ENCODE measurements around the gene MYL7. TPM values are rescaled to one million over a fixed set of nuclear protein-coding genes. Genes with fewer than 3 reads are reported as not detected.

The MYL7 gene
- total RNA-seq, result 1 to 10 TPM in 2 of 4 donors, not detected in 2; 1.7 TPM
- polyA plus RNA-seq, result under 1 TPM in 2 of 3 donors, not detected in 1; 0.15 to 0.23 TPM
- long read RNA-seq, donor 1, result 0 reads
- long read RNA-seq, donor 2, result 0 reads

- intact Hi-C loops (cut with DNase I), result no loop called here
- Histone ChIP-seq H3K27ac (no peak within 1 kb of the TSS), H3K4me1 (no peaks in the 10 kb centered on the region), H3K9me3 (no peaks in the 10 kb centered on the region), H3K4me3 (no peak within 1 kb of the TSS), H3K36me3 (ENCODE audit: insufficient read depth in 1 of 2, low read depth in 1 of 2) (no peaks in the 10 kb centered on the region), H3K27me3 (ENCODE audit: insufficient read depth in 3 of 3, low read length in 2 of 3) (peaks cover 0 to 14% (median 4%) of the 10 kb centered on the region in 3 donors)
- 57 to 70% (median 62%) methylated on average over 6 of the region's 6 CpGs for WGBS, 3 donors
- no peak for ATAC-seq
- peak in 1 of 2 donors; percentile 24 for DNase-seq
- TF ChIP-seq CTCF (IDR thresholded peaks at IDR 0.05), result no peak
Measured at GRCh38 chr7:44141221-44141850, at the start of gene MYL7. TSS of gene MYL7 (minus strand) at chr7:44141332. CDS start at chr7:44141305, 27 bp downstream.

- Histone ChIP-seq H3K4me1 (no peaks in the 10 kb centered on the region), H3K9me3 (no peaks in the 10 kb centered on the region), H3K4me3 (no peak overlapping the region), H3K36me3 (ENCODE audit: insufficient read depth in 1 of 2, low read depth in 1 of 2) (no peaks in the 10 kb centered on the region), H3K27ac (no peak overlapping the region), H3K27me3 (ENCODE audit: insufficient read depth in 3 of 3, low read length in 2 of 3) (peaks cover 0 to 2% (median 0%) of the 10 kb centered on the region in 3 donors)
- no peak for DNase-seq
- TF ChIP-seq CTCF (IDR thresholded peaks at IDR 0.05), result no peak
- WGBS, 3 donors, result 82 to 88% (median 85%) methylated on average over 14 of the region's 14 CpGs
- intact Hi-C loops (cut with DNase I), result loop anchor here in 1 of 2 donors (5.0 to 10.0 kb wide), 2 partner anchors 53 to 165 kb away; no protein-coding TSS in a partner anchor
- no peak for ATAC-seq
Measured at GRCh38 chr7:44189993-44190872, 49.1 kb upstream of the MYL7 start.

- no peak for TF ChIP-seq CTCF (IDR thresholded peaks at IDR 0.05)
- Histone ChIP-seq H3K4me3 (no peak within 1 kb of the TSS), H3K27me3 (ENCODE audit: insufficient read depth in 3 of 3, low read length in 2 of 3) (peaks cover 0 to 2% (median 0%) of the 10 kb centered on the region in 3 donors), H3K4me1 (no peaks in the 10 kb centered on the region), H3K27ac (no peak within 1 kb of the TSS), H3K36me3 (ENCODE audit: insufficient read depth in 1 of 2, low read depth in 1 of 2) (no peaks in the 10 kb centered on the region), H3K9me3 (no peaks in the 10 kb centered on the region)
- 75 to 88% (median 79%) methylated on average over 11 of the region's 11 CpGs for WGBS, 3 donors
- ATAC-seq (no peak), DNase-seq (no peak)
- intact Hi-C loops (cut with DNase I), result no loop called here
Measured at GRCh38 chr7:44189286-44189992, 48.3 kb upstream of the MYL7 start, which contains the start of gene GCK. TSS of gene GCK (minus strand) at chr7:44189439. CDS start at chr7:44188953, 486 bp downstream.

GRCh38 chr7:44188480-44189225 is 47.5 kb upstream of the MYL7 start:
- DNase-seq (no peak), ATAC-seq (no peak)
- no peaks in the 10 kb centered on the region for H3K9me3 ChIP-seq
- H3K27me3 ChIP-seq (ENCODE audit: insufficient read depth in 3 of 3, low read length in 2 of 3), result peaks cover 0 to 2% (median 0%) of the 10 kb centered on the region in 3 donors
- no peaks in the 10 kb centered on the region for H3K4me1 ChIP-seq
- H3K27ac ChIP-seq, result no peak overlapping the region
- H3K4me3 ChIP-seq, result no peak overlapping the region
- WGBS, 3 donors, result 70 to 83% (median 74%) methylated on average over 16 of the region's 16 CpGs
- no peaks in the 10 kb centered on the region for H3K36me3 ChIP-seq (ENCODE audit: insufficient read depth in 1 of 2, low read depth in 1 of 2)
- intact Hi-C loops (cut with DNase I), result no loop called here
- no peak for TF ChIP-seq CTCF (IDR thresholded peaks at IDR 0.05)
